ENCODE data around the gene ADRB2. TPM values are rescaled to one million over a fixed set of nuclear protein-coding genes. Genes with fewer than 3 reads are reported as not detected.
A peak's percentile ranks its signal among the peaks of the same experiment; 100 is the strongest.
"Not testable (repeated sequence)": the region's sequence is repeated elsewhere in the genome, so short reads cannot be mapped to it uniquely, and the experiment has no call there.

ADRB2 gene
- total and polyA plus RNA-seq, 9 donors = 0.41 to 1.4 (median 0.89) TPM

DNA sequence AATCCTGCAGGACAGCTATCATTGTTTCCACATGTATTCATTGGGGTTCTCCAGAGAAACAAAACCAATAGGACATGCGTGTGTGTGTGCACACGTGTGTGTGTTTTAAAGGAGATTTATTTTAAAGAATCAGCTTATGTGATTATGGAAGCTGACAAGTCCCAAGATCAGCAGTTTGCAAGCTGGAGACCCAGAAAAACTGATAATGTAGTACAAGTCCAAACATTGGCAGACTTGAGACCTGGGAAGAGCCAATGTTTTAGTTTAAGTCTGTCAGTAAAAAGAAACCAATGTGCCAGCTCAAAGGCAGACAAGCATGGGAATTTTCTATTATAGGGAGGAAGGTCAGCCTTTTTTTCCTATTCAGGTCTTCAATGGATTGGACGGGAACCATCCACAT, 35.3 kb downstream of the ADRB2 start:
- WGBS (ENCODE audit: insufficient coverage) = 88% methylated on average over 3 of the region's 3 CpGs
- Histone ChIP-seq H3K36me3 (ENCODE audit: control insufficient read depth, insufficient read depth, low read length) (no peaks in the 10 kb centered on the region), H3K4me1 (ENCODE audit: control insufficient read depth, insufficient read depth, low read length) (peaks cover 7% of the 10 kb centered on the region), H3K27ac (ENCODE audit: low read length) (no peak overlapping the region), H3K9me3 (replicated peaks; ENCODE audit: control insufficient read depth, low read depth, low read length) (no peaks in the 10 kb centered on the region), H3K4me3 (ENCODE audit: low read length) (no peak overlapping the region), H3K27me3 (ENCODE audit: control insufficient read depth, insufficient read depth, low read length) (no peaks in the 10 kb centered on the region)
- no peak for DNase-seq

- Histone ChIP-seq H3K27ac (ENCODE audit: low read length) (no peak overlapping the region), H3K36me3 (ENCODE audit: control insufficient read depth, insufficient read depth, low read length) (no peaks in the 10 kb centered on the region), H3K4me3 (ENCODE audit: low read length) (no peak overlapping the region), H3K9me3 (replicated peaks; ENCODE audit: control insufficient read depth, low read depth, low read length) (no peaks in the 10 kb centered on the region), H3K4me1 (ENCODE audit: control insufficient read depth, insufficient read depth, low read length) (peaks cover 3% of the 10 kb centered on the region), H3K27me3 (ENCODE audit: control insufficient read depth, insufficient read depth, low read length) (no peaks in the 10 kb centered on the region)
- DNase-seq = peak; percentile 42
- 44% methylated on average over 3 of the region's 5 CpGs for WGBS (ENCODE audit: insufficient coverage)
Measured at GRCh38 chr5:148864113-148864841, 37.9 kb downstream of the ADRB2 start.

DNA sequence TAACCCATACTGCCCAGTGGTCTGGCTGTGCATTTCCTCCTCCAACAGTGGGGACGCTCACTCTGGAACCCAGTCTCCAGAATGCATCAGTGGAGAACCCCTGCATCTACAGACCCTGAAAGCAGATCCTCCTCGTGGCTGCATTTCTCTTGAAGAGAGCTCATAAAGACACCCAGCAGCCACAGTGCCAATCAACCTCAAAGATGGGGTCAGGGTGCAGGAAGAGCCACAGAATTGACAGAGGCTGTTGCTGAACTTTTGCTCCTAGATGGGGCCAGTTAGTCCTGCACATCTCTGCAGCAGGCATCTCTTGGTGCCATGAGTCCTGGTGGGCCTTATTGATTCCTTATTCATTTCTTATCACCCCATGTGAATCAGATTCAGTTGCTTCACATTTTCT, 39.6 kb downstream of the ADRB2 start:
- Histone ChIP-seq H3K36me3 (ENCODE audit: control insufficient read depth, insufficient read depth, low read length) (no peaks in the 10 kb centered on the region), H3K27ac (ENCODE audit: low read length) (no peak overlapping the region), H3K27me3 (ENCODE audit: control insufficient read depth, insufficient read depth, low read length) (no peaks in the 10 kb centered on the region), H3K9me3 (replicated peaks; ENCODE audit: control insufficient read depth, low read depth, low read length) (no peaks in the 10 kb centered on the region), H3K4me1 (ENCODE audit: control insufficient read depth, insufficient read depth, low read length) (peaks cover 3% of the 10 kb centered on the region), H3K4me3 (ENCODE audit: low read length) (no peak overlapping the region)
- WGBS (ENCODE audit: insufficient coverage) = 86% methylated on average over 2 of the region's 2 CpGs
- no peak for DNase-seq

GRCh38 chr5:148873120-148873519, 46.7 kb downstream of the ADRB2 start:
- no peak overlapping the region for H3K27ac ChIP-seq (ENCODE audit: low read length)
- no peaks in the 10 kb centered on the region for H3K27me3 ChIP-seq (ENCODE audit: control insufficient read depth, insufficient read depth, low read length)
- H3K4me3 ChIP-seq (ENCODE audit: low read length) = no peak overlapping the region
- H3K4me1 ChIP-seq (ENCODE audit: control insufficient read depth, insufficient read depth, low read length) = no peaks in the 10 kb centered on the region
- no peaks in the 10 kb centered on the region for H3K36me3 ChIP-seq (ENCODE audit: control insufficient read depth, insufficient read depth, low read length)
- no peak for DNase-seq
- WGBS (ENCODE audit: insufficient coverage) = 93% methylated on average over 4 of the region's 5 CpGs
- no peaks in the 10 kb centered on the region for H3K9me3 ChIP-seq (replicated peaks; ENCODE audit: control insufficient read depth, low read depth, low read length)

- WGBS (ENCODE audit: insufficient coverage) = 31% methylated on average over 2 of the region's 3 CpGs
- H3K9me3 ChIP-seq (replicated peaks; ENCODE audit: control insufficient read depth, low read depth, low read length) = no peaks in the 10 kb centered on the region
- H3K36me3 ChIP-seq (ENCODE audit: control insufficient read depth, insufficient read depth, low read length) = no peaks in the 10 kb centered on the region
- DNase-seq = no peak
- H3K27me3 ChIP-seq (ENCODE audit: control insufficient read depth, insufficient read depth, low read length) = no peaks in the 10 kb centered on the region
- H3K4me3 ChIP-seq (ENCODE audit: low read length) = no peak overlapping the region
- no peaks in the 10 kb centered on the region for H3K4me1 ChIP-seq (ENCODE audit: control insufficient read depth, insufficient read depth, low read length)
- H3K27ac ChIP-seq (ENCODE audit: low read length) = no peak overlapping the region
Measured at GRCh38 chr5:148873690-148874485, 47.5 kb downstream of the ADRB2 start.

DNA sequence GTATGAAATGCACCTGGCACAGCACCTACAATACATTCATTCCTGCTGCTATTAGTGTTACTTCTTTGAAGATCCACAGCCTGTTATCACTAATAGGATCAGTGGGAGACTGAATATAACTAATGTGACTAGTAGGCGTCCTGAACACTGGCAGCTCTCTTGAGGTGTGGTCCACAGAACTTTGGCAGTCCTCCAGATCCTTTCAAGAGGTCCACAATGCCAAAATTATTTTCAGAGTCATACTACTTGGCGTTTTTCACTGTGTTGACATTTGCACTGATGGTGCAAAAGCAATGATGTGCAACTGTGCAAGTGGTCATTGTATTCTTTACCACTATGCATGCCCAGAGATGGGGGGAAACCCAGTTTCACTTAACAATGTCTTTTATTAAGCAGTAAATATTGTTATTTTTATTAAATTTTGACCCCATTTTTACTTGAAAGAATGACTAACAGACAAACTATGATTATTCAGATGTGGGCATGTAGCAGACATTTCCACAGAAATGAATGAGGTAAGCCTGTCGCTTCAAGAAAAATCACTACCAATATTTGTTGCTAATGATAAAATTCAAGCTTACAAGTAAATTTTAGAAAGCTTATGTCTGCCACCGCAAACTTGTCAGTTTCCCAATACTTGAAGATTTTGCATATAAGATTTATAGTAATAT, 48.9 kb downstream of the ADRB2 start:
- no peaks in the 10 kb centered on the region for H3K9me3 ChIP-seq (replicated peaks; ENCODE audit: control insufficient read depth, low read depth, low read length)
- no peaks in the 10 kb centered on the region for H3K27me3 ChIP-seq (ENCODE audit: control insufficient read depth, insufficient read depth, low read length)
- DNase-seq = no peak
- H3K4me3 ChIP-seq (ENCODE audit: low read length) = no peak overlapping the region
- 20% methylated on average over 1 of the region's 4 CpGs for WGBS (ENCODE audit: insufficient coverage)
- no peaks in the 10 kb centered on the region for H3K4me1 ChIP-seq (ENCODE audit: control insufficient read depth, insufficient read depth, low read length)
- H3K27ac ChIP-seq (ENCODE audit: low read length) = no peak overlapping the region
- no peaks in the 10 kb centered on the region for H3K36me3 ChIP-seq (ENCODE audit: control insufficient read depth, insufficient read depth, low read length)

- not testable (repeated sequence) for H3K27me3 ChIP-seq (ENCODE audit: control insufficient read depth, insufficient read depth, low read length); H3K36me3 ChIP-seq (ENCODE audit: control insufficient read depth, insufficient read depth, low read length); H3K4me1 ChIP-seq (ENCODE audit: control insufficient read depth, insufficient read depth, low read length); H3K9me3 ChIP-seq (replicated peaks; ENCODE audit: control insufficient read depth, low read depth, low read length); DNase-seq; H3K27ac ChIP-seq (ENCODE audit: low read length); H3K4me3 ChIP-seq (ENCODE audit: low read length)
- no CpG with 5 or more reads among the region's 5 CpGs for WGBS (ENCODE audit: insufficient coverage)
Measured at GRCh38 chr5:148877436-148877835, 51.0 kb downstream of the ADRB2 start.

Other genes with a start within 250 kb of the ADRB2 start
- gene HTR4, start 172.1 kb upstream of the ADRB2 start, total RNA-seq = not detected
- gene HTR4, start 172.1 kb upstream of the ADRB2 start, polyA plus RNA-seq (ENCODE audit: insufficient read depth in 1 of 8, insufficient read length in 8 of 8, low replicate concordance in 1 of 8) = under 1 TPM in 1 of 8 donors, not detected in 7; 0.07 TPM
- gene SH3TC2, start 236.5 kb downstream of the ADRB2 start, total RNA-seq = 2.3 TPM
- 1 to 10 TPM in 6 of 8 donors, under 1 TPM in 2; 0.84 to 3.0 (median 1.4) TPM for gene SH3TC2, start 236.5 kb downstream of the ADRB2 start, polyA plus RNA-seq (ENCODE audit: insufficient read depth in 1 of 8, insufficient read length in 8 of 8, low replicate concordance in 1 of 8)